Right atrium auricular region (tissue), 2 donors: ENCODE results near the gene TOMM20. TPM values are rescaled to one million over a fixed set of nuclear protein-coding genes. Genes with fewer than 3 reads are reported as not detected.

ENCODE experiments used
- DNase-seq: peaks from one replicate; pipeline ENCODE4 v3.0.0-alpha.2; 2019; ENCODE audit warnings: low spot score
- H3K27ac ChIP-seq, 2 donors: fragments of 200-600 bp; sonication (generic); 1 replicate in 1 of 2; 2 replicates in 1 of 2; pipeline ENCODE4 v1.5.1; 2016 to 2019
- H3K27me3 ChIP-seq, 2 donors: fragments of 200-600 bp; sonication (generic); one replicate each; pipeline versions ENCODE4 v1.5.1 to v1.6.0; 2017 to 2019
- H3K36me3 ChIP-seq: fragments of 200-600 bp; sonication (generic); one replicate; pipeline ENCODE4 v1.5.1; 2016
- H3K4me1 ChIP-seq, 2 donors: fragments of 200-600 bp; sonication (generic); one replicate each; pipeline versions ENCODE4 v1.5.1 to v1.6.0; 2017 to 2019
- H3K4me3 ChIP-seq, 2 donors: fragments of 200-600 bp; sonication (generic); 1 replicate in 1 of 2; 2 replicates in 1 of 2; pipeline ENCODE4 v1.5.1; 2017 to 2019; ENCODE audit warnings: mild to moderate bottlenecking in 1 of 2, moderate library complexity in 1 of 2
- H3K9me3 ChIP-seq, 2 donors: fragments of 200-600 bp; sonication (generic); one replicate each; pipeline ENCODE4 v1.5.1; 2019
- CTCF ChIP-seq, 2 donors: fragments of 200-600 bp; sonication (generic); IDR thresholded peaks; one replicate each; pipeline ENCODE4 v1.5.1; 2019; ENCODE audit warnings: antibody characterized with exemption in 2 of 2
- total RNA-seq, 2 donors: library from RNA; depleted of rRNA; stranded (reverse); fragments of >200 nt; gene quantifications; one replicate each; pipeline ENCODE4 v1.1.0, GENCODE V29; 2016

TOMM20 gene
- total RNA-seq, 2 donors from 2014 or later, result 70.2 to 83.5 TPM

GRCh38 chr1:235127203-235127602 is 1.4 kb downstream of the TOMM20 start:
- Histone ChIP-seq H3K27me3 (no peaks in the 10 kb centered on the region), H3K27ac (peak overlapping the region in 1 of 2 donors; percentile 92), H3K4me1 (peaks cover 0 to 32% of the 10 kb centered on the region in 2 donors), H3K36me3 (peaks cover 8% of the 10 kb centered on the region), H3K9me3 (no peaks in the 10 kb centered on the region), H3K4me3 (peak overlapping the region; percentile 93 to 94)
- no peak for TF ChIP-seq CTCF (IDR thresholded peaks at IDR 0.05)
- no peak for DNase-seq

- DNase-seq, result no peak
- Histone ChIP-seq H3K4me1 (peaks cover 0 to 36% of the 10 kb centered on the region in 2 donors), H3K4me3 (no peak overlapping the region), H3K27me3 (no peaks in the 10 kb centered on the region), H3K9me3 (no peaks in the 10 kb centered on the region), H3K36me3 (peaks cover 24% of the 10 kb centered on the region), H3K27ac (no peak overlapping the region)
- no peak for TF ChIP-seq CTCF (IDR thresholded peaks at IDR 0.05)
Measured at GRCh38 chr1:235124665-235125064, 4.0 kb downstream of the TOMM20 start.

- peaks cover 29% of the 10 kb centered on the region for H3K36me3 ChIP-seq
- TF ChIP-seq CTCF (IDR thresholded peaks at IDR 0.05), result no peak
- H3K4me3 ChIP-seq, result no peak overlapping the region
- no peaks in the 10 kb centered on the region for H3K27me3 ChIP-seq
- H3K4me1 ChIP-seq, result peaks cover 0 to 36% of the 10 kb centered on the region in 2 donors
- H3K9me3 ChIP-seq, result no peaks in the 10 kb centered on the region
- no peak overlapping the region for H3K27ac ChIP-seq
- no peak for DNase-seq
Measured at GRCh38 chr1:235124111-235124510, 4.5 kb downstream of the TOMM20 start.

- no peak overlapping the region for H3K4me3 ChIP-seq
- DNase-seq, result no peak
- peaks cover 46% of the 10 kb centered on the region for H3K36me3 ChIP-seq
- H3K4me1 ChIP-seq, result peaks cover 0 to 34% of the 10 kb centered on the region in 2 donors
- H3K27ac ChIP-seq, result no peak overlapping the region
- H3K27me3 ChIP-seq, result no peaks in the 10 kb centered on the region
- no peaks in the 10 kb centered on the region for H3K9me3 ChIP-seq
- TF ChIP-seq CTCF (IDR thresholded peaks at IDR 0.05), result no peak
Measured at GRCh38 chr1:235122348-235122747, 6.3 kb downstream of the TOMM20 start.

DNA sequence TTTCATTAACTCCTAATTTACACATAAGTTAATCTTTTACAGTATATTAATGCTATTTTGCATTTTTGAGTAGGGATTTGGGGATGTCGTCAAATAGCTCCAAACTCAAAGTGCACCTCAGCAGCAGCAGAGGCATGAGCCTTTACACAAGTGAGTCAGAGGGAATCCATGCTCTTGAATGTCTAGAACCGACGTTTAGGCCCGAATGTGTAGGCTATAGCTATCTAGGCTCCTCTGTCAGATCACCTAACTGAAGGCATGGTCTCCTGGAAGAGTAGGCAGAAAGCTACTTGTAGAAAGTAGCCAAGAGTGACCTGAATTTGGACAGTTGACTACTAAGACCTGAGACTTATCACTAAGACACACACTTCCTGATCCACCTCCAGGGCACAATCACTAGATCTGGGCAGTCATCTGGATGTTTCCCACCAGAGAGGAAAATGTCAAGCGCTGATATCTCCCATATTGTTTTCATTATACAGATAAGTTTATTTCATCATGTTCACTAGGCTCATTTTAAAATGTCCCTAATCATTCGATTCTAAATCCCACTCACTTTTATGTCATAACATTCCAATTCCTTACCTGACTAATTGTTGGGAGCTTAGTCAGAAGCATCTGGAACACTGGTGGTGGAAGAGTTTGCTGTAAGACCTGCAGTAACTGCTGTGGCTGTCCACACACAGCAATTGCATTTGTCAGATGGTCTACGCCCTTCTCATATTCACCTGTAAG is 15.3 kb downstream of the TOMM20 start:
- TF ChIP-seq CTCF (IDR thresholded peaks at IDR 0.05), result no peak
- Histone ChIP-seq H3K9me3 (no peaks in the 10 kb centered on the region), H3K36me3 (peaks cover 92% of the 10 kb centered on the region), H3K4me1 (no peaks in the 10 kb centered on the region), H3K27me3 (no peaks in the 10 kb centered on the region), H3K4me3 (no peak overlapping the region), H3K27ac (no peak overlapping the region)
- peak; percentile 34 for DNase-seq
